Caki2 (cell line): ENCODE results near the gene MALL. TPM values are rescaled to one million over a fixed set of nuclear protein-coding genes. Genes with fewer than 3 reads are reported as not detected.
"Not testable (repeated sequence)": the region's sequence is repeated elsewhere in the genome, so short reads cannot be mapped to it uniquely, and the experiment has no call there.

Experiments
- DNase-seq: peaks from one replicate; pipeline ENCODE4 v3.0.0-alpha.2; 2015; ENCODE audit warnings: low read depth
- in situ Hi-C: cut with HindIII; loops from 2 replicates; pipeline ENCODE4 v1.10.0; 2016; ENCODE audit warnings: low sequenced_read_pairs, low pct_unique_long_range_greater_than_20kb, mixed read lengths
- total RNA-seq: library from RNA; depleted of rRNA; stranded (reverse); fragments of >200 nt; shearing (Covaris generic); gene quantifications from 2 replicates; pipeline ENCODE4 v1.2.3, GENCODE V29; 2014; ENCODE audit warnings: low replicate concordance; rRNA removed

The MALL gene
- 49.4 and 61.6 TPM in 2 replicates for total RNA-seq

DNA sequence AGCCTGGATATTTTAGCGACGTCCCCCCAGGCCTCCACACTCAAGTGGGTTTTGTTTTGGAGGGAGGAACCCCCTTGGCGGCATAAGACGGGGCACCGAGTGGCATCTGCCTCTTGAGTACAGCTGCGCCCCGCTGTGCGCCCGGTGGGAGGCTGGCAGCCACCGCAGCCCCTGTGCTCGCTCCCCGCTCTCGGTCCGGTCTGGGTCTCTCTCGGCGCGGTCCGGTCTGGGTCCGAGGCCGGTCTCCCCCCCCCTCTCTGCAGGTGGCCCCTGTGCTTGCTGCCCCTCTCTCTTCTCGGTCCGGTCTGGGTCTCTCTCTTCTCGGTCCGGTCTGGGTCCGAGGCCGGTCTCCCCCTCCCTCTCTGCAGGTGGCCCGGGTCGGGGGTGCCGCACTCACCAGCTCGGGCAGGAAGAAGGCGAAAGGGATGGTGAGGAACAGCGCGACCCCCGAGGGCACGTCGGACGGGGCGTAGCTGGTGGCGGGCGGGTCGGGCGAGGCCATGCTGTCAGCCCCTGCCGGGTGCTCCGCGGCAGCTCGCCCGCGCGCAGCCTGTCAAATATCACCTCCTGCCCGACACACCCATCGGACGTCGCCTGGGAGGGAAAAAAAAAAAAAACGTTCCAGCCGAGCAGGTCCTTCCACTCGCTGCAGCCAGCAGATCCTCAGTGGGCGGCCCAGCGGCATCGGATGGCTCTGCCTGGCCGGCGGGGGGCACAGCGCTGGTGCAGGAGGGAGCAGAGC is at the start of gene MALL:
Gene MALL, minus strand, starts transcription at position 532 of the 742 bp plus-strand sequence. Its CDS starts 30 bp downstream, at position 502.
- peak; percentile 89 for DNase-seq
- in situ Hi-C loops, result no loop called here

DNA sequence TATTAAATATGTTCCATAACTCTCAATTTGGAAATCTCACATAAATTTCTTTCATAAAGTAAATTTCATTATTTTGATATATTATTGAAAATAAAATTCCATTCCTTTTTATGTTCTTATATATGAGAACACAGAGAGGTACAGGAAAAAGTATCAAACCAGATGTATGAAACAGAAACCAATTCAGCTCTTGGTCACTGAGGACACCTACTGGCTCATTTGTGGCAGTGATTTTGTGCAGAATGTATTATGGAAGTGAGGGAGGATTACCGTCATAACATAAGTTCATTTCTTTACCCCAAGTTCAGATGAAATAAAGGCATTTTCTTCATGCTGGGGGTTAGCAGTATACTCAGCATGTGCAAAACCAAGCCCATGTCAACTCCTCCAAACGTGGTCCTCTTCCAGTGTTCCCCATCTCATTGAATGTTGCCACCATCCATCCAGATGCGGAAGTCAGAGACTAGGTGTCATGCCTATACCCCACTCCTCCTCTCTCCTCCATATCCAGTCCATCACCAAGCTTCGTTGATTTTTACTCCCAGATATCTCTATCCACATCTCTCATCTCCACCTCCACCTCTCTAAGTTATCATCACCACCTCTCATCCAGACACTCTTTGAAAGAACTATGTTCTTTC is 41.7 kb upstream of the MALL start:
- in situ Hi-C loops, result no loop called here
- peak; percentile 55 for DNase-seq

DNA sequence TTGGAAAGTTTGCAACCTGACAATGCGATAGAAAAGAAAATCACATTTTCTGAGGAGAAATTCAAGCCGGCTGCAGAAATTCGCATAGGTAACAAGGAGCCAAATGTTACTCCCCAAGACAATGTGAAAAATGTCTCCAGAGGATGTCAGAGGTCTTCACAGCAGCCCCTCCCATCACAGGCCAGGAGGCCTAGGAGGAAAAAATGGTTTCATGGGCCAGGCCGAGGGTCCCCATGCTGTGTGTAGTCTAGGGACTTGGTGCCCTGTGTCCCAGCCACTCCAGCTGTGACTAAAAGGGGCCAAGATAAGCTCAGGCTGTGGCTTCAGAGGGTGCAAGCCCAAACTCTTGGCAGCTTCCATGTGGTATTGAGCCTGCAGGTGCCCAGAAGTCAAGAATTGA is 39.2 kb upstream of the MALL start:
- in situ Hi-C loops, DNase-seq: not testable (repeated sequence)

DNA sequence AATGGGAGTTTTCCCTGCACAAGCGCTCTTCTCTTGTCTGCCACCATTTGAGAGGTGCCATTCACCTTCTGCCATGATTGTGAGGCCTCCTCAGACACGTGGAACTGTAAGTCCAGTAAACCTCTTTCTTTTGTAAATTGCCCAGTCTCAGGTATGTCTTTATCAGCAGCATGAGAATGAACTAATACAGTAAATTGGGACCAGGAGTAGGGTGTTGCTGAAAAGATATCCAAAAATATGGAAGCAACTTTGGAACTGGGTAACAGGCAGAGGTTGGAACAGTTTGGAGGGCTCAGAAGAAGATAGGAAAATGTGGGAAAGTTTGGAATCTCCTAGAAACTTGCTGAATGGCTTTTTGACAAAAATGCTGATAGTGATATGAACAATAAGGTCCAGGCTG is 38.6 kb upstream of the MALL start:
- DNase-seq, in situ Hi-C loops: not testable (repeated sequence)

DNA sequence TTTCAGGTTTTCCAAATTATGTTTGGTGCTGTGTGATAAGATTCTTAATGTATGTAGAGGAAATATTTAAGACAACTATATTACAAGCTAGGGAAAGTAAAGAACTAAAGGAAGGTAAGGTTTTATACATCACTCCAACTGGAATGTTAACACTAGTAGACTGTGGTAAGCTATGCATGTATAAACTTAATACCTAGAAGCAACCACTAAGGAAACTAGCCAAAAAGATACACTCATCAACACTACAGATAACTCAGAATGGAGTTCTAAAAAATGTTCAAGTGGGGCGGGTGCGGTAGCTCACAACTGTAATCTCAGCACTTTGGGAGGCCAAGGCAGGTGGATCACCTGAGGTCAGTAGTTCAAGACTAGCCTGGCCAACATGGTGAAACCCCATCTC is 37.8 kb upstream of the MALL start:
- DNase-seq, result no peak
- in situ Hi-C loops, result no loop called here

DNA sequence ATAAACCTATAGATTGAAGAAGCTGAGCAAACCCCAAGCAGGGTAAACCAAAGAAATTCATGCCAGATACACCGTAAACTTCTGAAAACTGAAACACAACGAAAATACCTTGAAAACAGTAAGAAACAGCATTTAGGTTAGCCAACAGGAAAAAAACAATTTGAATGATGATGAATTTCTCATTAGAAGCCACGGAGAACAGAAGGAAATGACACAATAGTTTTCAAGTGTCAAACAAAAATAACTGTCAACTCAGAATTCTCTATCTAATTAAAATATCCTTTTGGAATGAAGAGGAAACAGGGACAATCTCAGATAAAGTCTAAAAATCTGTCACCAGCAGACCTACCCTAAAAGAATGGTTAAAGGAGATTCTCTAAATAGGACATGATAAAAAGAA is 37.3 kb upstream of the MALL start:
- no peak for DNase-seq
- in situ Hi-C loops, result no loop called here

DNA sequence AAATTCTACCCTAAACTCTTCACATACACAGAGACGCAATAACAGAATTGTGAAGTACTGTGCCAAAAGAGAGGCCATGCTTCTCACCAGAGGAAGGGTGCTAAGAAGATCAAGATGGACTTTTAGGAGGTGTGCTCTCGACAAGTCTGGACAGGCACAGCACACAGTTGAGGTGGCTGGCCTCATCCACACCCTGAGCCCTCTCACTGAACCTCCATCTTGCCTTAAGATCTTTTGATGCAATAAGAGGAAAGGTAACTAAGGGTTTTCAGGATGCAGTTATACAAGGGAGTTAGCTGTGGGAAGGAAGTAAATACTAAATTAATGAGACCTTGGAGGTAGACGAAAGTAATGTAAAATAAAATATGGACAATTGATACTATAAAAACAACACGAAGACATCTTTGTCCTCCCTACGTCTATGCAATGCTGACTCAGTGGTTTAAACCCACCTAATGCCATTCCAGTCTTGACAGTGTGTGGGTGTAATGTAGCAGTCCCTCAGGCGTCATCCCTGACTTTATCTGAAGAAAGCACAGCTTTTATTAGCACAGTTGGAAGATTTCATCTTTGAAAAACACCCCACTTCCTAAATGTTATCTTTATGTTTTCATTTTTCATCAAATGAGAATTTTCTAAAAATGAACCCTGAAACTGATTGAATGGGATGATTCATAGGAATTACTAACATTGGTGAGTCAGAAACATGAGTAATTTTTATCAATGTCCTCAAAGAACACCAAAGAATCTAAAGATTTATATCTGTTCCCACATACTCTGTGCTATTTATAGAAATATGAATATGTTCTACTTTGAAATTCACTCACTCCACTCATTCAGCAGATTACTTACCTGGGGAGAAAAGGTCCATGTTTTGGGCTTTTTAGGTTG is 34.0 kb upstream of the MALL start:
- no peak for DNase-seq
- in situ Hi-C loops, result no loop called here

DNA sequence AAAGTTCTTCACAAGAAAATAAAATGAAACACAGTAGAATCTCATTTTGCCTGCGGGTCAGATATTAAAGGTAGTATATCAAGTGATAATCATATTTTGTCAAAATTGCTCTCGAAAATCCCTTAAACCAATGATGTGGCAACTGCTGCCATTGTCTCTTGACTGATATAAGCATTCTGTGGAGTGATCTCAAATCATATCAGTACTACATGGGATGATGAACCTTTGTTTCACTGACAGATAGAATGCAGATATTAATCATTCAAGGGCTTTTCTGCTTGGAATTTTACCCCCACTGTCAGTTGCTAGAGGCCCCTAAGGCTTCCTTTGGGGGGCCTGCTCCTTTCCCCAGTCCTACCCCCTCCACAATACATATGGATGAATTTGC is 31.3 kb upstream of the MALL start:
- no peak for DNase-seq
- in situ Hi-C loops, result no loop called here

DNA sequence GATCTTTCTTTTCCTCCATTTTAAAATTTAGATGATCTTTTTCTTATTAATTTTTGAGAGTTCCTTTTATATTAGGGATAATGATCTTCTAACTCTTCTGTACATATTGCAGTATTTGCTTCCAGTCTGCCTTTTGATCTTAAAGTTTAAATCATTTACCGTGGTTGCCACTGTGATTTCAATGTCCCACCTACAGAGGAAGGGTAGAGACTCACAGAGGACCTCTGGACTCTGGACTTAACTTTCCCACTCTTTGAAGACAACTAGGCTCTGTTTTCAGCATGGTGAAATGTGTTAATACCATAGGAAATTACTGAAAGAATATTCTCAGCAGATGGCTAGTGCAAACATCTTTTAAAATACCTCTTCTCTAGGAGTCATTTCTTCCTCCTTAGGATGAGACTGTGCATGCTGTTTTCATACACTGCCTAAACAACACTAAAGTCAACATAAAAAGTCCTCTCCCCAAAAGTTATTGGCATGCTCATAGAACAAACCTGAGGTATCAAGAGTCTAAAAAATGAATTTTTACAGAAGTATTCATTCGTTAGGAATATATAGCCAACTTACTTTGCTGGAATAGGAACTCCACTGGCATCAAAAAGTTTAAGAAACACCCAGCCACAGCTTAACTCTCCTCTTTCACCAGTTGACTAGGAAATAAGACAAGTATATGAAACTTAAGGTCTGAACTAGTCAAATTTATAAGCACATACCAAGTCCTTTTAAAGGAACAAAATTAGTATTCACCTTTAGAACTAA is 30.7 kb upstream of the MALL start:
- DNase-seq, result no peak
- in situ Hi-C loops, result no loop called here

DNA sequence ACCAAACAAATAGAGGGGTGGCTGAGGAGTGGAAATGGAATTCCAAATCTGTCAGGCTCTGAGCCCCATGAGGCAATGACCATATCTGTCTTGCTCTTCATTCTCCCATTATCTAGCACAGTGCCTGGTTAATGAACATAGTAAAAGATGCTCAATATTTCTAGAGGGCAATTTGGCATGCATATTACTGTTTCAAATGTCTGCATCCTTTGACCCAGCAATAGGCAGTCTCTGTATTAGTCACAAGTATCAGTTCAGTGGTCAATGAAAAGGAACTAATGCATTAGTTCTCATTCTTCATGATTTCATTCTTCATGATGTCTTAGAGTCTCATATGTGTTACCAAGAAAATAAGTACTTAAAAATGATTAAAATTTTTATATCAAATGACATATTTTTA is 28.4 kb upstream of the MALL start:
- DNase-seq, result no peak
- in situ Hi-C loops, result no loop called here

DNA sequence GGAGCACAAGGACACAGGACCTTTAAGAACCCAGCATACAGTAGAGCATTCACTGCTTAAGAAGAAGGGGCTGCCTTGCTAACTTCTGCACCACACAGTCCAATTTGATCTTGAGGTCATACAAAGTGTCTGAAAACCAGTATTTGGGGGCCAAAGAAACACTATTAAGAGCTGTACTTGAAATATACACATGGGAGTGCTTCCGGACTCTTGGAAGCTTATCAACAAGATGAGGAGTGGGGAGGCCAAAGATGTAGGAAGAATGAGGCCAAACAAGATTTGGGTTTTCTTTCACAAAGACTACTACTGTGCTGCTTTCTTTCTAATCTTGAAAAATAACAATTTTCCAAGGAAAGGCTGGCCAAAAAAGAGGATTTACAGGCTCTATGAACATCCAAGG is 24.8 kb upstream of the MALL start:
- no peak for DNase-seq
- in situ Hi-C loops, result no loop called here

DNA sequence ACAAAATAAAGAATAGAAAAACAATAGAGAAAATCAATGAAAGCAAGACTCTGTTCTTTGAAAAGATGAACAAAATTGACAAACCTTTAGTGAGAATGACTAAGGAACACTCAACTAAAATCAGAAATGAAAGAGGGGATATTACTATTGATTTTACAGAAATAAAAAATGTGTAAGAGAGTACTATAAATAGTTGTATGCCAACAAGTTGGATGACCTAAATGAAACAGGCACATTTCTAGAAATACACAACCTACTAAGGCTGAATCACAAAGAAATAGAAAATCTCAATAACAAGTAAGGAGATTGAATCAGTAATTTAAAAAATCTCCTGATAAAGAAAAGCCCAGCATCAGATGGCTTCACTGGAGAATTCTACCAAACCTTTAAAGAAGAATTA is 18.4 kb upstream of the MALL start:
- DNase-seq, result no peak
- in situ Hi-C loops, result no loop called here

DNA sequence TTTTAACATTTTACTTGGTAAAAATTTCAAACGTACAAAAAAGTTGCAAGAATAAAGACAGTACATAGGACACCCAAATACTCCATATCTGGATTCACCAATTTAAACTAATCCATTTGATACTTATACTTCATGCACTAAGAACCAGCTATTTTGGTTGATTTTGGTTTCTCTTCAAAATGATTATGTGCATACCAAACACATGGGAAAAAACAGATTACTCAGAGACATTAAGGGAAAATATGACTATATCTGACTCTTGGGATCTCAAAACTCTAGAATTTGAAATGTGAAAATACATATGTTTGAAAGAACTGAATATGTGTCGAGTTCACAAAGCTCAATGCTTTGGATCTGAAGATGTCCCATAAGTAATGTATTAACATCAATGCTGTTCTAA is 15.5 kb upstream of the MALL start:
- no peak for DNase-seq
- in situ Hi-C loops, result no loop called here

DNA sequence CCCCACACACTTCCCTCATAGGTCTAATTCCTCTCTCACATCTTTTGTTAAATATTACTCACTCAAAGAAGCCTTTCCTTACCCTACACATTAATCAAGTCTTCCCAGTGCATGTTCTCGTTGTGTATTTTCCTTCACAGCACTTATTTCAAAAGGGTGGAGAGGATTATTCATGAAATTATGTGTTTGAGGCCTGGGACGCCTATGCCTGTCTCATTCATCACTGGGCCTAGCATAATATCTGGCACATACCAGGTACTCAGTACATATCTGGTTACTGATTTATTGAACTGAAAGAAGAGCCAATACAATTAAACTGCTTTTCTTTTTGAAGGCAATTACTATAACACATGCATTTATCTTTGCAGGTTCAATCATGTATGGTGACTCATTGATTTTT is 15.1 kb upstream of the MALL start:
- no peak for DNase-seq
- in situ Hi-C loops, result no loop called here

DNA sequence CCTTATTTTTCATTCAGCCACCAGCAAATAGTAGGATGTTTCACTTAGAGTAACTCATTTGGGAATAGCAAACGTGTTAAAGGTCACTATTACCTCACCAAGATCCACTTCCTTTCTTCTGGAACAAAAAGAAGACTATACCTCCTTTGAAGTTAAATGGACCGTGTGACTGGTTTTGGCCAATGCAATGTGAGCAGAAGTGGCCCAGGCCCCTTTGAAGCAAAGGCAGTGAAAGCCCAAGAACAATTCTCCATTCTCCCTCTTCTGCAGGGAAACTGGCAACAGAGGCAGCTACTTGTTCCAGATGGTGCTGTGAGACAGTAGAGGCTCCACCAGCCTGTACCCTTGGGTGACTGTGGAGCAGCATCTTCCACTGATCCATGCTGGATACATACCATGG is 11.3 kb upstream of the MALL start:
- in situ Hi-C loops, result no loop called here
- DNase-seq, result no peak

DNA sequence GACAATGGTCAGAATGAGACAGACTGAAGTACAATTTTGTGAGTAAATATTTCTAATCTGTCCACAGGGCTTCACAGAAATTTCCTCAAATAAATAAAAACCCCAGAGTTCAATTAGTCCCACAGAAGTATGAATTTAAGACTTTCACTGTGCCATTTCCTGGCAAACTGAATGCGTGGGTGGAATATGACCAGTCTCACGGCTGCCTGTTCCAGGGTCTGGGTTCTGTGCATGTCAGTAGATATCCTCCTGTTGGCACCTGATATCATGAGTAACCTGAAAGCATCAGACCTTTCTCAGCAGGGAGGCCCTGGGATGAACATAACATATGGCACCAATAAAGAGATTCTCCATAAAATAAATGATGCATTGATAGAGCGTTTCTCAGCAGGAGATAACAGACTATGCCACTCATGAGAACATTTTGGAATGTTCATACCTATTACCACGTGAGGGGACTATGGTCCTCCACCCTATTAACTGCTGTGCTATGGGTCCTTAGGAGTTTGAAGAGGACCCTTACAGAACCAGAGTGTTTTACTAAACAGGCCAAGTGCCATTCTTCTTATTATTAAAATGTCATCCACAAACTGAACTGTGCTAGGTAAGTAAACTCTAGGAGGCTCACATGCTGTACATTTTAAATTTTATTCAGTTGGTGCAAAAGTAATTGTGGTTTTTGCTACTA is 10.6 kb upstream of the MALL start:
- in situ Hi-C loops, result no loop called here

DNA sequence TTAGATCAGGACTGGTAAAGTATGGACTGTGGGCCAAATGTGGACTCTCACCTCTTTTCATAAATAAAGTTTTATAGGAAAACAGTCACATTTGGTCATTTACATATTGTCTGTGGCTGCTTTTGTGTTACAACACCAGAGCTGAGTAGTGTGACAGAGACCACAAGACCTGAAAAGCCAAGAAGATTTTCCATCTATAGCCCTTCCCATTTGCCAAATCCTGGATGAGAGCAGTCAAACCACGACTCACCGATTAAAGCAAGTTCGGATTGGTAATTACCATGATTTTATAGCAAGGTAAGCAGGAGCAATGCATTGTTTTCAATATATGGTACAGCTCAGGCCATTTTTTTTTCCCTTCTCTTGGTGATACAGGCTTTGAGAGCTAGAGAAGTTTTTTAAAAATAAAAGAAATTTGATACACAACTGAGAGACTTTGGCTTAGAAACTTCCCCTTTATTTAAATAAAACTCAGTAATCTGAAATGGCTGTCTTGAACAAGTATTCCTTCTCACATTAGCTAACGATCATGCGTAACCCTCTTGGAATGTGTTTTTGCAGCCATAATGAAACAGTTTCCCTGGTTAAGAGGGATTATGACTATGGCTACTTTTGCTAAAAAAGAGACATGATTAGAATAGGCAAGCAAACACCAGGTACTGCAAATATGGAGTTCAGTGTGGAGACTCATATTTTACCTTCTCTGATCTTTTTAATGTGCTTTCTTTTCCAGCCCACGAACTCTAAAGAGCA is 9.5 kb upstream of the MALL start:
- in situ Hi-C loops, result no loop called here
- DNase-seq, result no peak

More for the DNA sequence above, 10.6 kb upstream of the MALL start:
- DNase-seq, result no peak
